ENCODE data around the gene NCAN. TPM values are rescaled to one million over a fixed set of nuclear protein-coding genes. Genes with fewer than 3 reads are reported as not detected.

Gene NCAN
- total and polyA plus RNA-seq, 2 of the 8 experiments (the other 6 are each of a cell fraction or from before 2014, with no cell fraction given) = 2.7 TPM

DNA sequence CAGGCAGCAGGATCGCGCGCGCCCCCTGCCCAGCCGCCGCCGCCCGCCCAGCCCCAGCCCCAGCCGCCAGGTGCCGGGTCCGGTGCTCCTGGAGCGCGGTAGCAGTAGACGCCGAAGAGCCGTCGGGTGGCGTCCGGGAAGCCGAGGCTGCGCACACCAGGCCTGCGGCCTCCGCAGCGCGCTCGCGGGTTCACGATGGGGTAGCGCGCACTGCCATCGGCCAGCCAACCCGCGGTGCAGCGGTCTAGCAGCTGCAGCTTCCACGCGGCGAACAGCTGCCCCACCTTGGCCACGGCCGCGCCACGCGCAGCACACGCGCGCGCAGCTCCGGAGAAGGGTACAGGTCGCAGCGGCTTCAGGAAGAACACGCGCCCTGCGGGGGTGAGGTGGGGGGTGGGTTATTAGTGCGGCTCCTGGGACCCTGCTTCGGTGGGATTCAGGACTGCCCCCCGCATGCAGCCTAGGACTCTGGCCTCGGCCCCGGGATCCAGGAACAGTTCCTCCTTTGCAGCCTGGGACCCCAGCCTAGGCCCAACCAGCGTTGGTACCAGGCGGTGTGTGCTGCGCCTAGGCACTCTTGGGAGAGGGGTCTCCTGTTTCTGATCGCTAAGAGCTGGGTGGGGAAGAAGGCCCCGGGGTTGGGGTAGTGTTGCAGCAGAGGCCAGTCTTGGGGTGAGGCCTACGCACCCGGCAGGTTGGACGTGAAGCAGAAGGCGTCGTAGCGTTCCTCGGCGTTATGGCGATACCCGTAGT lies 46.3 kb downstream of the NCAN start (continued):
- TF ChIP-seq POLR2AphosphoS5 (IDR thresholded peaks at IDR 0.05; ENCODE audit: low read depth, low read length) = no peak
- TF ChIP-seq, protein P1, sequence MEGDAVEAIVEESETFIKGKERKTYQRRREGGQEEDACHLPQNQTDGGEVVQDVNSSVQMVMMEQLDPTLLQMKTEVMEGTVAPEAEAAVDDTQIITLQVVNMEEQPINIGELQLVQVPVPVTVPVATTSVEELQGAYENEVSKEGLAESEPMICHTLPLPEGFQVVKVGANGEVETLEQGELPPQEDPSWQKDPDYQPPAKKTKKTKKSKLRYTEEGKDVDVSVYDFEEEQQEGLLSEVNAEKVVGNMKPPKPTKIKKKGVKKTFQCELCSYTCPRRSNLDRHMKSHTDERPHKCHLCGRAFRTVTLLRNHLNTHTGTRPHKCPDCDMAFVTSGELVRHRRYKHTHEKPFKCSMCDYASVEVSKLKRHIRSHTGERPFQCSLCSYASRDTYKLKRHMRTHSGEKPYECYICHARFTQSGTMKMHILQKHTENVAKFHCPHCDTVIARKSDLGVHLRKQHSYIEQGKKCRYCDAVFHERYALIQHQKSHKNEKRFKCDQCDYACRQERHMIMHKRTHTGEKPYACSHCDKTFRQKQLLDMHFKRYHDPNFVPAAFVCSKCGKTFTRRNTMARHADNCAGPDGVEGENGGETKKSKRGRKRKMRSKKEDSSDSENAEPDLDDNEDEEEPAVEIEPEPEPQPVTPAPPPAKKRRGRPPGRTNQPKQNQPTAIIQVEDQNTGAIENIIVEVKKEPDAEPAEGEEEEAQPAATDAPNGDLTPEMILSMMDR (IDR thresholded peaks at IDR 0.05; ENCODE audit: control extremely low read depth in 1 of 3, insufficient read depth in 1 of 3, low read depth in 1 of 3, low read length in 3 of 3) = no peak
- TF ChIP-seq ZNF274 (IDR thresholded peaks at IDR 0.05; ENCODE audit: borderline replicate concordance, extremely low read depth, low read length) = no peak
- TF ChIP-seq MAFK (IDR thresholded peaks at IDR 0.05; ENCODE audit: low read depth, low read length) = no peak
- TF ChIP-seq GTF2F1 (IDR thresholded peaks at IDR 0.05; ENCODE audit: borderline replicate concordance, low read depth, low read length) = no peak
- no peak for TF ChIP-seq SP4 (IDR thresholded peaks at IDR 0.05; ENCODE audit: low read length)
